Pancreas (tissue), 10 donors: ENCODE measurements around the gene UBE2D2. TPM values are rescaled to one million over a fixed set of nuclear protein-coding genes. Genes with fewer than 3 reads are reported as not detected.
"Not testable (repeated sequence)": the region's sequence is repeated elsewhere in the genome, so short reads cannot be mapped to it uniquely, and the experiment has no call there.

Source experiments
- ATAC-seq, 4 donors: fragments of 200-7000 bp; cut with Tn5 transposase; one replicate each; pipeline versions ENCODE4 v1.8.0 to v1.9.1; 2020; ENCODE audit warnings: mild to moderate bottlenecking in 4 of 4, moderate library complexity in 4 of 4
- DNase-seq, 6 donors: peaks; one replicate each; pipeline ENCODE4 v3.0.0-alpha.2; 2020
- FAIRE-seq: peaks from 2 replicates; lab custom pipeline; 2012; peaks lifted over from hg19 to GRCh38; lab: Jason Lieb, UNC
- H3K27ac ChIP-seq, 4 donors: fragments of 200-600 bp; sonication (generic); 1 replicate in 3 of 4; 2 replicates in 1 of 4; pipeline versions ENCODE4 v1.5.0 to v1.8.0; 2020
- H3K27me3 ChIP-seq, 4 donors: fragments of 200-600 bp; one replicate each; pipeline ENCODE4 v1.8.0; 2021
- H3K36me3 ChIP-seq, 3 donors: fragments of 200-600 bp; sonication (generic) in 1 of 3; one replicate each; pipeline versions ENCODE4 v1.5.0 to v1.8.0; 2020 to 2021
- H3K4me1 ChIP-seq, 3 donors: fragments of 200-600 bp; one replicate each; pipeline ENCODE4 v1.8.0; 2021
- H3K4me3 ChIP-seq, 4 donors: fragments of 200-600 bp; sonication (generic) in 2 of 4; one replicate each; pipeline versions ENCODE4 v1.5.0 to v1.8.0; 2020 to 2021
- H3K9me3 ChIP-seq, 4 donors: fragments of 200-600 bp; one replicate each; pipeline ENCODE4 v1.8.0; 2021
- CTCF ChIP-seq, 4 donors: fragments of 200-600 bp; sonication (generic) in 3 of 4; IDR thresholded peaks; one replicate each; pipeline versions ENCODE4 v1.5.0 to v1.8.0; 2021; ENCODE audit warnings: antibody characterized with exemption in 4 of 4
- WGBS, 2 donors: extraction: QIAGEN DNeasy Blood & Tissue Kit; methylation state at CpG; one replicate each; pipeline ENCODE4 v1.1.7; 2013; 5-methylcytosine and 5-hydroxymethylcytosine counted together
- intact Hi-C, 3 donors: fragments of 100-400 bp; cut with DNase I; formaldehyde crosslinking; loops; one replicate each; pipeline versions ENCODE4 v1.11.1 to v1.14.2; 2022
- polyA plus RNA-seq, 2 donors: library from polyadenylated mRNA; stranded (reverse); fragments of 200-250 nt; gene quantifications; one replicate each; pipeline ENCODE4 v1.2.3, GENCODE V29; 2013
- total RNA-seq, 6 donors: library from RNA; stranded (reverse); fragmentation: NEBNext Ultra II Directional in 4 of 6; extraction: Animal tissue kit (Norgen Biotek cat#: 25700) in 4 of 6; gene quantifications; one replicate each; pipeline versions ENCODE4 v1.2.1 to v1.2.4, GENCODE V29; 2021 to 2023
- donor health status: healthy with polysubstance abuse.
- donor health status: DM: no; HTN: no; CAD: no; lungs with moderate emphysema.
- donor health status: DM: no; HTN: no; CAD: no.
- donor health status: control.
- donor health status: control.
- donor health status: Bipolar disorder and iron deficiency.
- donor health status: DM: yes; HTN: yes; CAD: no.
- donor health status: DM: no; HTN: no; CAD: no.
- donor health status: DM: no; HTN: no; CAD: no.
- donor health status: DM: yes; HTN: yes; CAD: no.

UBE2D2 gene
- total and polyA plus RNA-seq, 8 donors: 36.5 to 59.3 (median 46.5) TPM

GRCh38 chr5:139619861-139620260, 58.7 kb downstream of the UBE2D2 start:
- no peak overlapping the region for H3K4me3 ChIP-seq
- TF ChIP-seq CTCF (IDR thresholded peaks at IDR 0.05): no peak
- intact Hi-C loops: no loop called here
- FAIRE-seq: no peak
- no peaks in the 10 kb centered on the region for H3K9me3 ChIP-seq
- peaks cover 0 to 37% (median 2%) of the 10 kb centered on the region in 3 donors for H3K36me3 ChIP-seq
- no peak for ATAC-seq
- H3K27me3 ChIP-seq: no peaks in the 10 kb centered on the region
- no peaks in the 10 kb centered on the region for H3K4me1 ChIP-seq
- DNase-seq: no peak
- no peak overlapping the region for H3K27ac ChIP-seq
- 79 to 87% methylated on average over 5 of the region's 5 CpGs for WGBS, 2 donors

- not testable (repeated sequence) for FAIRE-seq
Observed at GRCh38 chr5:139625398-139625797, 64.3 kb downstream of the UBE2D2 start.

GRCh38 chr5:139630855-139631254, 69.7 kb downstream of the UBE2D2 start:
- TF ChIP-seq CTCF (IDR thresholded peaks at IDR 0.05): no peak
- intact Hi-C loops: loop anchor here in 2 of 3 donors (5.0 to 10.0 kb wide), 3 partner anchors 54 to 134 kb away; no protein-coding TSS in a partner anchor

More at GRCh38 chr5:139625398-139625797, 64.3 kb downstream of the UBE2D2 start:
- 91 to 96% methylated on average over 5 of the region's 5 CpGs for WGBS, 2 donors
- H3K27me3 ChIP-seq, H3K4me1 ChIP-seq, intact Hi-C loops, DNase-seq, H3K9me3 ChIP-seq, ATAC-seq, H3K27ac ChIP-seq, H3K4me3 ChIP-seq: not testable (repeated sequence)
- peaks cover 0 to 48% (median 12%) of the 10 kb centered on the region in 3 donors for H3K36me3 ChIP-seq

GRCh38 chr5:139631520-139632165, 70.5 kb downstream of the UBE2D2 start:
- intact Hi-C loops: loop anchor here (2.0 to 10.0 kb wide), 4 partner anchors 53 to 133 kb away; no protein-coding TSS in a partner anchor
- Histone ChIP-seq H3K4me3 (no peak overlapping the region), H3K27ac (no peak overlapping the region), H3K27me3 (no peaks in the 10 kb centered on the region), H3K9me3 (no peaks in the 10 kb centered on the region), H3K36me3 (peaks cover 0 to 15% (median 6%) of the 10 kb centered on the region in 3 donors), H3K4me1 (peaks cover 9 to 14% (median 13%) of the 10 kb centered on the region in 3 donors)
- TF ChIP-seq CTCF (IDR thresholded peaks at IDR 0.05): no peak
- no peak for FAIRE-seq
- WGBS, 2 donors: 75 to 77% methylated on average over 3 of the region's 3 CpGs
- ATAC-seq: no peak
- DNase-seq: no peak

More at GRCh38 chr5:139630855-139631254, 69.7 kb downstream of the UBE2D2 start:
- no peak for ATAC-seq
- H3K36me3 ChIP-seq: peaks cover 0 to 21% (median 10%) of the 10 kb centered on the region in 3 donors
- H3K9me3 ChIP-seq: no peaks in the 10 kb centered on the region
- no peak for FAIRE-seq
- H3K27me3 ChIP-seq: no peaks in the 10 kb centered on the region
- DNase-seq: no peak
- no peak overlapping the region for H3K4me3 ChIP-seq
- peaks cover 1 to 6% (median 5%) of the 10 kb centered on the region in 3 donors for H3K4me1 ChIP-seq
- no peak overlapping the region for H3K27ac ChIP-seq

GRCh38 chr5:139633295-139634027, 72.3 kb downstream of the UBE2D2 start:
- Histone ChIP-seq H3K4me1 (peaks cover 13 to 17% (median 17%) of the 10 kb centered on the region in 3 donors), H3K27me3 (no peaks in the 10 kb centered on the region), H3K27ac (no peak overlapping the region), H3K36me3 (no peaks in the 10 kb centered on the region), H3K4me3 (no peak overlapping the region), H3K9me3 (no peaks in the 10 kb centered on the region)
- no peak for FAIRE-seq
- TF ChIP-seq CTCF (IDR thresholded peaks at IDR 0.05): peak; percentile 89 to 93 (median 92)
- intact Hi-C loops: loop anchor here (2.0 to 10.0 kb wide), 5 partner anchors 51 to 133 kb away; no protein-coding TSS in a partner anchor
- DNase-seq: peak; percentile 56 to 81 (median 73)
- 2 to 7% methylated on average over 6 of the region's 6 CpGs for WGBS, 2 donors
- ATAC-seq: peak in 3 of 4 donors; percentile 35 to 42 (median 40)
